WTC11 (cell line): ENCODE measurements around the gene BEND4. TPM values are rescaled to one million over a fixed set of nuclear protein-coding genes. Genes with fewer than 3 reads are reported as not detected.

Experiments
- ATAC-seq: fragments of 200-7000 bp; cut with Tn5 transposase; 2 replicates; pipeline ENCODE4 v1.10.0; 2021; ENCODE audit warnings: mild to moderate bottlenecking, moderate library complexity
- CTCF ChIA-PET: fragments of 300-600 bp; sonication (Branson Sonifier 250); formaldehyde crosslinking; loops from one replicate; lab custom pipeline; 2021; ENCODE audit warnings: antibody characterized with exemption; lab: Charles Lee
- POLR2A ChIA-PET: fragments of 350-600 bp; sonication (Branson Sonifier 250); formaldehyde crosslinking; loops from one replicate; lab custom pipeline; 2021; ENCODE audit warnings: antibody characterized with exemption; lab: Charles Lee
- DNase-seq: peaks from one replicate; pipeline ENCODE4 v3.0.0; 2021; ENCODE audit warnings: low spot score
- H3K27ac Mint-ChIP-seq: 2 replicates; pipeline ENCODE4 v1.8.0; 2021; ENCODE audit warnings: mixed read lengths
- H3K27me3 Mint-ChIP-seq: 2 replicates; pipeline ENCODE4 v1.8.0; 2021; ENCODE audit warnings: low read depth, mild to moderate bottlenecking, moderate library complexity, mixed read lengths
- H3K36me3 Mint-ChIP-seq: 2 replicates; pipeline ENCODE4 v1.8.0; 2021; ENCODE audit warnings: mixed read lengths
- H3K4me1 Mint-ChIP-seq: 2 replicates; pipeline ENCODE4 v1.8.0; 2022; ENCODE audit warnings: mixed read lengths
- H3K4me3 Mint-ChIP-seq: 2 replicates; pipeline ENCODE4 v1.8.0; 2021; ENCODE audit warnings: mild to moderate bottlenecking, moderate library complexity, mixed read lengths
- H3K9me3 Mint-ChIP-seq: 2 replicates; pipeline ENCODE4 v1.8.0; 2021; ENCODE audit warnings: mixed read lengths
- AFF4 ChIP-seq: sonication (generic); formaldehyde crosslinking; IDR thresholded peaks from 2 replicates; pipeline ENCODE4 v1.8.1; 2023; ENCODE audit warnings: mild to moderate bottlenecking, missing genetic modification reagents, borderline replicate concordance
- ARID4B ChIP-seq: sonication (generic); formaldehyde crosslinking; IDR thresholded peaks from 2 replicates; pipeline ENCODE4 v1.8.0; 2023; ENCODE audit warnings: missing genetic modification reagents, mild to moderate bottlenecking, borderline replicate concordance
- ATF1 ChIP-seq: sonication (generic); formaldehyde crosslinking; IDR thresholded peaks from 2 replicates; pipeline ENCODE4 v1.8.1; 2023; ENCODE audit warnings: mild to moderate bottlenecking, moderate library complexity, missing genetic modification reagents
- ATF3 ChIP-seq: sonication (generic); formaldehyde crosslinking; conservative IDR thresholded peaks from 2 replicates; pipeline ENCODE4 v1.8.1; 2022; ENCODE audit warnings: mild to moderate bottlenecking, missing genetic modification reagents
- E2F1 ChIP-seq: sonication (generic); formaldehyde crosslinking; IDR thresholded peaks from 2 replicates; pipeline ENCODE4 v1.8.0; 2022; ENCODE audit warnings: mild to moderate bottlenecking, missing genetic modification reagents
- ERG ChIP-seq: fragments of 250-450 bp; sonication (Bioruptor Pico); IDR thresholded peaks from 2 replicates; pipeline ENCODE4 v1.8.0; 2021; ENCODE audit warnings: mild to moderate bottlenecking
- ESRRA ChIP-seq: sonication (generic); formaldehyde crosslinking; IDR thresholded peaks from 2 replicates; pipeline ENCODE4 v1.8.1; 2022; ENCODE audit warnings: mild to moderate bottlenecking, missing genetic modification reagents, borderline replicate concordance
- ETV6 ChIP-seq: sonication (generic); formaldehyde crosslinking; IDR thresholded peaks from 2 replicates; pipeline ENCODE4 v1.8.1; 2022; ENCODE audit warnings: mild to moderate bottlenecking, missing genetic modification reagents
- FOXJ3 ChIP-seq: sonication (generic); formaldehyde crosslinking; IDR thresholded peaks from 2 replicates; pipeline ENCODE4 v1.9.0; 2021; ENCODE audit warnings: missing genetic modification reagents, mild to moderate bottlenecking, borderline replicate concordance
- HMGA2 ChIP-seq: fragments of 250-450 bp; sonication (Bioruptor Pico); IDR thresholded peaks from 2 replicates; pipeline ENCODE4 v1.4.0; 2021; ENCODE audit warnings: mild to moderate bottlenecking, moderate library complexity
- IRF1 ChIP-seq: sonication (generic); formaldehyde crosslinking; IDR thresholded peaks from 2 replicates; pipeline ENCODE4 v1.8.0; 2023; ENCODE audit warnings: missing genetic modification reagents
- MLX ChIP-seq: sonication (generic); formaldehyde crosslinking; IDR thresholded peaks from 2 replicates; pipeline ENCODE4 v1.8.1; 2023; ENCODE audit warnings: mild to moderate bottlenecking, missing genetic modification reagents, moderate library complexity
- NR2C2 ChIP-seq: sonication (generic); formaldehyde crosslinking; IDR thresholded peaks from 2 replicates; pipeline ENCODE4 v1.8.0; 2022; ENCODE audit warnings: mild to moderate bottlenecking, missing genetic modification reagents
- PRRX2 ChIP-seq: fragments of 250-450 bp; sonication (Bioruptor Pico); IDR thresholded peaks from 2 replicates; pipeline ENCODE4 v1.8.0; 2021; ENCODE audit warnings: mild to moderate bottlenecking
- SOX15 ChIP-seq: fragments of 250-450 bp; sonication (Bioruptor Pico); IDR thresholded peaks from 2 replicates; pipeline ENCODE4 v1.9.0; 2021; ENCODE audit warnings: mild to moderate bottlenecking
- TCF7 ChIP-seq: sonication (generic); formaldehyde crosslinking; IDR thresholded peaks from 2 replicates; pipeline ENCODE4 v1.8.0; 2022; ENCODE audit warnings: mild to moderate bottlenecking, low read depth, missing genetic modification reagents, moderate library complexity
- TP53 ChIP-seq: sonication (generic); formaldehyde crosslinking; IDR thresholded peaks from 2 replicates; pipeline ENCODE4 v1.8.1; 2023; ENCODE audit warnings: mild to moderate bottlenecking, missing genetic modification reagents
- USF2 ChIP-seq: sonication (generic); formaldehyde crosslinking; IDR thresholded peaks from 2 replicates; pipeline ENCODE4 v1.8.1; 2023; ENCODE audit warnings: mild to moderate bottlenecking, missing genetic modification reagents, moderate library complexity
- ZNF138 ChIP-seq: sonication (generic); formaldehyde crosslinking; conservative IDR thresholded peaks from 2 replicates; pipeline ENCODE4 v1.8.1; 2022; ENCODE audit warnings: mild to moderate bottlenecking, moderate library complexity, missing genetic modification reagents
- ZNF232 ChIP-seq: sonication (generic); formaldehyde crosslinking; IDR thresholded peaks from 2 replicates; pipeline ENCODE4 v1.8.0; 2022; ENCODE audit warnings: mild to moderate bottlenecking, missing genetic modification reagents
- ZNF396 ChIP-seq: fragments of 250-450 bp; sonication (Bioruptor Pico); IDR thresholded peaks from 2 replicates; pipeline ENCODE4 v1.8.0; 2021; ENCODE audit warnings: mild to moderate bottlenecking, moderate library complexity, borderline replicate concordance
- ZNF671 ChIP-seq: fragments of 250-450 bp; sonication (Bioruptor Pico); IDR thresholded peaks from 2 replicates; pipeline ENCODE4 v1.8.0; 2021; ENCODE audit warnings: mild to moderate bottlenecking
- total RNA-seq: library from RNA; stranded (reverse); gene quantifications from 3 replicates; pipeline ENCODE4 v1.2.3, GENCODE V29; 2021

Gene BEND4
- total RNA-seq, 1 experiment from 2014 or later = 40.0 TPM

GRCh38 chr4:42083816-42084215 lies 68.6 kb downstream of the BEND4 start (continued):
- TF ChIP-seq E2F1 (CRISPR knock-in tag) = no peak
- no peak for TF ChIP-seq ARID4B
- TF ChIP-seq TCF7 (CRISPR knock-in tag) = no peak
- TF ChIP-seq ZNF138 (CRISPR knock-in tag) = no peak
- TF ChIP-seq ESRRA (CRISPR knock-in tag) = no peak
- TF ChIP-seq ATF3 = no peak
- TF ChIP-seq HMGA2 (CRISPR knock-in tag) = no peak
- no peak for TF ChIP-seq TP53 (CRISPR knock-in tag)
- no peak for TF ChIP-seq NR2C2 (CRISPR knock-in tag)
- no peak for TF ChIP-seq ZNF232 (CRISPR knock-in tag)
- no peak for TF ChIP-seq SOX15 (CRISPR knock-in tag)
- no peak for TF ChIP-seq ZNF671 (CRISPR knock-in tag)
- TF ChIP-seq MLX (CRISPR knock-in tag) = no peak
- TF ChIP-seq IRF1 = no peak
- no peak for TF ChIP-seq USF2 (CRISPR knock-in tag)
- TF ChIP-seq, all 79 proteins: peak for 0

- no peak overlapping the region for H3K4me3 Mint-ChIP-seq
- ChIA-PET POLR2A (no interaction called here), CTCF (no interaction called here)
- H3K27ac Mint-ChIP-seq = 0 out of 2 replicates have a peak overlapping the region, but pooled peaks have one; percentile 8
- ATAC-seq (no peak), DNase-seq (no peak)
- H3K36me3 Mint-ChIP-seq = peaks cover 5% of the 10 kb centered on the region; the same call in 1 of the 2 replicates
- no peaks in the 10 kb centered on the region for H3K4me1 Mint-ChIP-seq
- no peaks in the 10 kb centered on the region for H3K9me3 Mint-ChIP-seq
- no peaks in the 10 kb centered on the region for H3K27me3 Mint-ChIP-seq
- no peak for TF ChIP-seq AFF4 (CRISPR knock-in tag)
- no peak for TF ChIP-seq ETV6
- TF ChIP-seq ZNF396 (CRISPR knock-in tag) = no peak
- TF ChIP-seq PRRX2 (CRISPR knock-in tag) = no peak
- no peak for TF ChIP-seq SOX15 (CRISPR knock-in tag)
- TF ChIP-seq ATF1 = no peak
- no peak for TF ChIP-seq FOXJ3 (CRISPR knock-in tag)
- no peak for TF ChIP-seq ERG
Observed at GRCh38 chr4:42080306-42080705, 72.1 kb downstream of the BEND4 start.
